AG20443 (cell line): Measurements from ENCODE around the gene TAF9B.
A peak's percentile ranks its signal among the peaks of the same experiment; 100 is the strongest.
"Not testable (repeated sequence)": the region's sequence is repeated elsewhere in the genome, so short reads cannot be mapped to it uniquely, and the experiment has no call there.

Experiments
- DNase-seq: peaks from one replicate; pipeline ENCODE4 v3.0.0; 2012; ENCODE audit warnings: low spot score, mixed read lengths

The TAF9B gene, protein sequence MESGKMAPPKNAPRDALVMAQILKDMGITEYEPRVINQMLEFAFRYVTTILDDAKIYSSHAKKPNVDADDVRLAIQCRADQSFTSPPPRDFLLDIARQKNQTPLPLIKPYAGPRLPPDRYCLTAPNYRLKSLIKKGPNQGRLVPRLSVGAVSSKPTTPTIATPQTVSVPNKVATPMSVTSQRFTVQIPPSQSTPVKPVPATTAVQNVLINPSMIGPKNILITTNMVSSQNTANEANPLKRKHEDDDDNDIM

DNA sequence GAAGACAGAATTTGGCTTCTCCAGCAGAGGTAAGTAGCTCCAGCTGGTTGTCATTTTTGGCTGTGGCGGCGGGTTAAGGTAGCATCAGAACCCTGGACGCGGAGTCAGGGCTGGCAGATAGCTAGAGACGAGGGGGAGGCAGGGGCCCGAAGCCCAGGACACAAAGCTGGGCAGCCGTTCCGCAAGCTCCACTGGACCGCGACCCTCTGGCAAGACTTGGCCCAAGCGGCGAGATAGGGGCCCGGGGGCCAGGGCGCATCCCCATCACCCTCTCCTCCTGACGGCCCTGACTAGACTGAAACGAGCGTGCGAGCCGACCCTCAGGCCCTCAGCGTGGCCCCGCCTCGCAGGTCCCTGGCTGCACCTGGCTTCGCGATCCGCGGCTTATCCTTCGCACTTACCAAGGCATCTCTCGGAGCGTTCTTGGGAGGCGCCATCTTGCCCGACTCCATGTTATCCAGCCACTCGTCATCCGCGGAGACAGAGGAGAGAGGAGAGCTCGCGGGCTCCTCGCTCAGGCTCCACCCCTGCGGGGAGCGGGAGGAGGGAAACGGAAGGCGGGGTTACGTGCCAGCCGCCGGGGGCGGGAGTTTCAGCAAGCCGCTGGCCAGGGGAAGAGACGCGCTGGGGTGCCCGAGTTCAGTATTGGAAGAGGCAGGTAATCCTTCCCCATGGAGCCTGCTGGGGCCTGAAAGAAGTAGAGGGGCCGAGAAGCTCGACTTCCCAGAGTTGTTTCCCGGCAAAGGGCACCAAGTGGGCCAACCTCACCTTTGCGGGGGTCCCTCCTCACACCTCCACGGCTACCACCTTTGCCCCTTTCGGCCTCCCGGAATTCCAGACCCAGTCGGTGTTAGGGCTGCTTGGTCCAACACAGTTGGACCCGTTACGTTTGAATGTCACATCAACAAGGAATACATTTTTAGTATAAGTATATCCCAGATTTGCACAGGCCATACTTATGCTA, at the start of gene TAF9B:
TAF9B (minus strand) TSS at position 491 of the 964 bp plus-strand sequence; CDS start at position 452, 39 bp downstream.
- DNase-seq: peak; percentile 94

DNA sequence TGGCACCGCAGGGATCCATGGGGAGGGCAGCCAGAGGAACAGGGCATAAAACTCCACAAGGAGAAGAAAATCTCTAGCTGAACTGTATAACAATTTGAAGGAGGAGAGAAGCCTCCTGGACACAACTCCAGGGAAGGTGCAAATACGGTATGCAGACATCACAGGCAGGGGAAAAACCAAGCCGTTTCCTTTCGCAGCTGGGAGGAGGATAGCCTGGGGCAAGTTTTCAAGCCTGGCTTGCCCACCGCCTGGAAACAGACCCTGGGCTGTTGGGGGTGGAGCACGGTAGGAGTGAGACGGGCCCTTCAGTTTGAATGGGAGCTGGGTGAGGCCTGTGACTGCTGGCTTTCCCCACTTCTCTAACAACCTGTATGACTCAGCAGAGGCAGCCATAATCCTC, 43.4 kb upstream of the TAF9B start:
- DNase-seq: no peak

DNA sequence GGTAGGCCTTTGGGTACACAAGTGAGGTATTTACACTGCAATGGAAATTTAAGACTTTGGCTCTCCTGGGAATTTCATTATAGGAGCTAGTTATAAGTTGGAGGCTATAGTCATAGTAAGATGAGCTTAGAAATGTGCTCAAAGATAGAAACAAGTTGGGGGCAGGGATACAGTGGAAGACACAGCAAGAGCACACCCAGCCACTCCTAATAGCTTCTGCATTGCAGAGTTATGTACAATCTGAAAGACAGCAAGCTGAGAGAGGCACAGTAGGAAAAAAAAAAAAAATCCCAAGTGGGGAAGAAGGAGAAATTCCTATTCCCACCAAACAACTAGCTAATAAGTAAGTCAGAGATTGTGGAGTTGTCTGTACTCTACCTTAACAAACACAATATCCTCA, 41.9 kb upstream of the TAF9B start:
- no peak for DNase-seq

DNA sequence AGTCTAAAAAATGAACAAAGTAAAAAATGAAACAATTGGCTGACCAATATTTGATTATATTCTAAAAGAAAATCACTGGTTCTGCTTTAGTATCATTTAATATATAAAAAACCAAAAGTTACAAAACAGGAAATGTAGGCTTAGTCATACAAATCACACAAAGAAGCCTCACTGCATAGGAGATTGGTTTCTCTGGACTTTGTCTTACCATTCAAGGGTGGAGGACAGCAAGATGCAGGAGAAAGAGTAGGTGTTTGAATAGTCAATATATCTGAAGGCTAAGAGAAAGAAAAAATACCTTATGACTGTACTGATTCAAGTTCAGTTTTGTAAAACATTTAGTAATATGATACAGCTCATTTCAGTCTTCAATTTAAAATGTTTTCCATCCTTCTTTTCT, 28.6 kb upstream of the TAF9B start:
- no peak for DNase-seq

DNA sequence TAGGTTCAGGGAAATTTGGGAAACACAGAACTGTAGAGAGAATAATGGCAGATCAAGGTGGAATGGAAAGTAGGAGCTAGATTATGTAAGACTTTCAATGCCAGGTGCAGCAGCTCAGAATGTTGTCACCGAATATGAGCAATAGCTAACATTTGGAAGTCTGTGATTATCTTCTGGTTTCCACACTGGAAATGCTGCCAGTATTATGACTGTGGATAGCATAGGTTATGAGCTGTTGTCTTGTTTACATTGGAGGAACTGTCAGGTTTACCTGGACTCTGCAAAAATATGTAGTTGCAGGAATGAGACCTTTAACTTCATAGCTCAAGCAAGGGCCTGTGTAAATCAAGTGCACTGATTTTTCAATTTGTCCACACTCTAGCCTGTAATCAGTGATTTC, 26.0 kb upstream of the TAF9B start:
- DNase-seq: no peak

DNA sequence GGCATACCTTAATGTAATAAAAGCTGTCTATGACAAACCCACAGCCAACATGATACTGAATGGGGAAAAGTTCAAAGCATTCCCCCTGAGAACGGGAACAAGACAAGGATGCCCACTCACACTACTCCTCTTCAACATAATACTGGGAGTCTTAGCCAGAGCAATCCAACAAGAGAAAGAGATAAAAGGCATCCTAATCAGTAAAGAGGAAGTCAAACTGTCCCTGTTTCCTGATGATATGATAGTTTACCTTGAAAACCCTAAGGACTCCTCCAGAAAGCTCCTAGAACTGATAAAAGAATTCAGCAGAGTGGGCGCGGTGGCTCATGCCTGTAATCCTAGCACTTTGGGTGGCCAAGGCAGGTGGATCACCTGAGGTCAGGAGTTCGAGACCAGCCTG, 23.7 kb upstream of the TAF9B start:
- not testable (repeated sequence) for DNase-seq

DNA sequence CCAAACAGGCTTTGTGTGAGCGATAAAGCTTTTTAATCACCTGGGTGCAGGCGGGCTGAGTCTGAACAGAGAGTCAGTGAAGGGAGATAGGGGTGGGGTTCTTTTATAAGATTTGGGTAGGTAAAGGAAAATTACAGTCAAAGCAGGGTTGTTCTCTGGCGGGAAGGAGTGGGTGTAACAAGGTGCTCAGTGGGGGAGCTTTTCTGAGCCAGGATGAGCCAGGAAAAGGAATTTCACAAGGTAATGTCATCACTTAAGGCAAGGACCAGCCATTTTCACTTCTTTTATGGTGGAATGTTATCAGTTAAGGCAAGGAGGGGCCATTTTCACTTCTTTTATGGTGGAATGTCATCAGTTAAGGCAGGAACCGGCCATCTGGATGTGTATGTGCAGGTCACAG, 21.3 kb upstream of the TAF9B start:
- not testable (repeated sequence) for DNase-seq

DNA sequence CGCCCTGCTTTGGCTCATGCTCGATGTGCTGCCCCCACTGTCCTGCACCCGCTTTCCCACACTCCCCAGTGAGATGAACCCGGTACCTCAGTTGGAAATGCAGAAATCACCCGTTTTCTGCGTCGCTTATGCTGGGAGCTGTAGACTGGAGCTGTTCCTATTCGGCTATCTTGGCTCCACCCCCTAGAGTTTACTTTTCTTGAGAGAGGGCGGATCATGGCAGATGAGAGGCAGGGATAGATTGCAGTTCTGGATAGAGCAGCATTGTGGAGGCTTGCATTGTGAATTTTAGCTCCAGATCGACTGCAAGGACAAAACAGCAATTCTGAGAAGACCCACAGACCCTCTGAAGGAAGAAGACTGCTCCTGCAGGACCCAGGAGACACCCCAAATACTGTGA, 18.4 kb upstream of the TAF9B start:
- not testable (repeated sequence) for DNase-seq

DNA sequence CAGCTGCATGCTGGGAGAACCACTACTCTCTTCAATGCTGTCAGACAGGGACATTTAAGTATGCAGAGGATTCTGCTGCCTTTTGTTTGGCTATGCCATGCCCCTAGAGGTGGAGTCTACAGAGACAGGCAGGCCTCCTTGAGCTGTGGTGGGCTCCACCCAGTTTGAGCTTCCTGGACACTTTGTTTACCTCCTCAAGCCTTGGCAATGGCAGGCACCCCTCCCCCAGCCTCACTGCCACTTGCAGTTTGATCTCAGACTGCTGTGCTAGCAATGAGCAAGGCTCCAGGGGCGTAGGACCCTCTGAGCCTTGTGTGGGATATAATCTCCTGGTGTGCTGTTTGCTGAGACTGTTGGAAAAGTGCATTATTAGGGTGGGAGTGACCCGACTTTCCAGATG, 17.9 kb upstream of the TAF9B start:
- not testable (repeated sequence) for DNase-seq

DNA sequence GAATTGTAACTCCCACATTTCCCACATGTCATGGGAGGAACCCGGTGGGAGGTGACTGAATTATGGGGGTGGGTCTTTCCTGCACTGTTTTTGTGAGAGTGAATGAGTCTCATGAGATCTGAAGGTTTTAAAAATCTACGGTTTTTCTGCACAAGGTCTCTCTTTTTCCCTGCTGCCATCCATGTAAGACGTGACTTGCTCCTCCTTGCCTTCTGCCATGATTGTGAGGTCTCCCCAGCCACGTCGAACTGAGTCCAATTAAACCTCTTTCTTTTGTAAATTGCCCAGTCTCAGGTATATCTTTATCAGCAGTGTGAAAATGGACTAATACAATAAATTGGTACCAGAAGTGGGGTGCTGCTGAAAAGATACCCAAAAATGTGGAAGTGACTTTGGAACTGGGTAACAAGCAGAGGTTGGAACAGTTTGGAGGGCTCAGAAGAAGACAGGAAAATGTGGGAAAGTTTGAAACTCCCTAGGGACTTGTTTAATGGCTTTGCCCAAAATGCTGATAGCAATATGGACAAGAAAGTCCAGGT, 7.6 kb upstream of the TAF9B start:
- not testable (repeated sequence) for DNase-seq

DNA sequence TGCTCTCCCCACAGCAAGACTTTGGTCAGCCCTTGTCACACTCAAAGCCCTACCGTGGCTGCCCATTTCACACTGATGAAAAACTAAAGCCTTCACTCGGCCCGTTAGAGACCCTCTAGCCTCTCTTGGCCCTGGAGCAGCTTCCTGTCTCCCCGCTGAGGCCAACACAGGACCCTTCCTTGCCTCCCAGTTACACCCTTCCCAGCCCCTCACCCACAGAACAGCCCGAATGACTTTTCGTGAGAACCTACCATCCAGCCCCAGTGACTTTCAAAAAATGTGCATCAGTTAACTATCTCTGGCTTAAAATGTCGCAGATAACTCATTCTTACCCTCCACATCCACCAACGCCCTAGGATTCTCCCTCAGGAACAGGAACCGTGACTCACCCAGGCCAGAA, 756 bp upstream of the TAF9B start:
- DNase-seq: no peak

DNA sequence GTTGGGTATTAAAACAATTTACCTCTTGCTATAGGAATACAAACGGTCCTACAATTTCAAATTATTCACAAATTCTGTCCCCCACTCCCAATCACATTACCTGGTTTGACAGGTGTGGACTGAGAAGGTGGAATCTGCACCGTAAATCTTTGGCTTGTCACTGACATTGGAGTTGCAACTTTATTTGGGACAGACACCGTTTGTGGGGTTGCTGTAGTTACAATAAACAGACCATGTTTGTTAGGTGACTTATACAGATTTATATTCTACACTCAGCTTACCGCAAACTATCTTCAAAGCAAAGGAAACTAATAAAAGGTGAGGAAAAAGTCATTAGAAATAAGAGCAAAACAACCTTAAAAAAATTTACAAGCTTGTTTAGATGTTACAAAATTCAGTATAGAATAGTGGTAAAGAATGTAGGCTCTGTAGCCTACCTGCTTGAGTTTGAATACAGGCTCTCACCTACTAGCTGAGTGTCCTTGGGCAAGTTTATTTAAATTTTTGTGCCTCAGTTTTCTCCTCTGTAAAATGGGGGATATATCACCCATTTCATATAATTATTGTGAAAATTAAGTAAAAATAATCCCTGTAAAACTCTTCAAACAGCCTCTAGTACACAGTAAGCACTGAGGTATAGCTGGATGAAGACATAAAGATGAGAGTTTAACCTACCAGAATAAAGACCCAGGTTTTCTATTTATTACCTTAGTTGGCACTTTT, 6.1 kb downstream of the TAF9B start:
- DNase-seq: no peak

DNA sequence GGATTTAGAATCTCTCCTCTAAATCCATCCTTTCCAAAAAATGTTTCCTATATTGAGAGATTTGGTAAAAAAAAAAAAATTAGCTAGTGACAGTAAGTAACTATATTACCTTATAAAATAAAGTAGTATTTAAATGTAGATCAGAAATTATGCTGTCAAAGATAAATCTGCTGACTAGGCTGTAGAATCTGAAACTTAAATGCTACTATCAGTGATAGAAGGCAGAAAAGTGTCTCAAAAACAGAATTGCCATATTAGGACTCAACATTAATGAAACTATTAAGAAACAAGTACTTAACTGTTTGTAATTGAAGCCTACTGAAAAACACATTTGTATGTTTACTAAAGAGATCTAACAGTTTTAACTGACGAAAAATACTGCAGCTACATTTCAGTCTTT, 8.3 kb downstream of the TAF9B start:
- DNase-seq: no peak

DNA sequence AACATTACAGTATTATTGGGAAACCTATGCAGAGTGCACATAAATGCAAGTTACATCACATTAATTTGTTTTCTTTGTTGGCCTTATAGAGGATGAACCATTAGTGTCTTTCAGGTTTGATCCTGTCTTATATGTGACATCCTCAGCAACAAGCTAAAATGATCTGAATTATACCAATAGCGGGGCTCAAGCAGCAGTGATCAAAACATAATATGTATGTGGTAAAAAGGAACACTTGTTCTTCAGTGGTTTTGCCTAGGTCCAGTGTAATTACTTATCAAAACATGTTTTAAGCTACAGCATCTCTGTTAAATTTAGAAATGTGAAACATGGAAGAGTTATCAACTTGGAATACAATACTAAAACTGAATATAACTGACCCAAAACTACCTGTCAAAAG, 9.1 kb downstream of the TAF9B start:
- no peak for DNase-seq

DNA sequence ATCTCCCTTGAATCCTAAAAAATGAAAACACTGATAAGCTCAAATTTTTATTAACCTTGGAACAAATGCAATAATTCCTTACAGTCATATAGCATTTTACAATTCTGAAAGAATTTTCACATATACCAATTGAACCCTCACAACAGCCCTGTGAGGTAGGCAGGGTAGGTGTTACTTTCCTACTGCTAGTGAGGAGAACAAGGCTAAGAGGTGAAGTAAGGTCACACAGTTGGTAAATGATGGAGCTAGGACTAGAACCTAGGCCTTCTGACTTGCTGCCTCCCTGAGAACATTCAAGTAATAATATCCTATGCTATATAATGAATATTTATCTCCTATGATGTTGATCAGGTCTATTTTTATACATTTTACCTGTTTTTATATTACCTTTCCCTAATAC, 9.7 kb downstream of the TAF9B start:
- DNase-seq: no peak

DNA sequence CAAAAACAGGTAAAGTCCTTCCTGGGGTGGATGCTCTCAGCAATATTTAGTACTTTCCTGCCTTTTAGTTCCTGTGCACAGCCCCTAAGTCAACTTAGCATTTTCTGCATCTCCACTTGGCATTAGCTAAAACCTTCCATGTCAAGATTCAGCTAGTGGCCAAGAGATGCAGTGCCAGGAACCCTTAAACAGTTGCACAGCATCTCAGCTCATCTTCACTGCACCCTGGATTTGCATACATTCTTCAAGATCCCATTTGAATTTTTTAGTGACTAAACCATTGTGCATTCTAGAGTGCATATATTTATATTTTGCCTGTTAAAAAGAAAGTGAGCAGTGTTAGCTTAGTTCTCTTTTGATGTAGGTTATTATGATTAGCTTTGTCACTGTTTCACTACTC, 13.7 kb downstream of the TAF9B start:
- not testable (repeated sequence) for DNase-seq

DNA sequence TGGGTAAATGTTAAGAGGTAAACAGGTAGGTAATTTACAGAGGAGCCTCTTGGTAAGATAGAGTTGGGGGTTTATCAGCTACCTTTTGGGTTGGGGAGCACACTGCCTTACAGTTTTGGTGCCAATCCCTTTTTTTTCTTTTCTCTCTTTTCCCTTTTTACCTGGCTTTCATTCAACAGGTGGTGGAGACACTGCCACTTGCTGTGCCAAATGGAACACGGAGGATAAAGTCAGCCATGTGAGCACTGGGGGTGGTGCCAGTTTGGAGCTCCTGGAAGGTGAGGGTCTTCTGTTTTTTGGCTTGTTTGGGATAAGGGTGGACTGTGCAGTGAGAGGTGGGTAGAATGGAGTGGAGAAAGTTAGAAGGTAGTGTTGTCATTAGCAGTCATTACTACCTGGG, 14.3 kb downstream of the TAF9B start:
- DNase-seq: no peak

DNA sequence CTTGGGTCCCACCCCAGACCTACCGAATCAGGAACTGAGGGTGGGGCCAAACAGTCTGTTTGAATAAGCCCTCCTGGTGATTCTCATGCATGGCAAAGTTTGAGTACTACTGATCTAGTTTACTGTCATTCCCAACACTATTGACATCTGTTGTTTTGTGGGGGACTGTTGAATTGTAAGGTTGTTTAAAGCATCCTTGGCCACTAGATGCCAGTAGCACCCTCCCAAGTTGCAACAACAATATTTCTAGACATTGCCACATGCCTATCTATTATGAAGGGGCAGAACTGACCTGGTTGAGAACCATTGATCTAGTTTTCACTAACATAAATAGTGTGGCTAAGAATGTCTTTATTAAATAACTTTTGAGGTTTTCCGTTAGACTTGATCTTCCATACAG, 15.1 kb downstream of the TAF9B start:
- DNase-seq: no peak

DNA sequence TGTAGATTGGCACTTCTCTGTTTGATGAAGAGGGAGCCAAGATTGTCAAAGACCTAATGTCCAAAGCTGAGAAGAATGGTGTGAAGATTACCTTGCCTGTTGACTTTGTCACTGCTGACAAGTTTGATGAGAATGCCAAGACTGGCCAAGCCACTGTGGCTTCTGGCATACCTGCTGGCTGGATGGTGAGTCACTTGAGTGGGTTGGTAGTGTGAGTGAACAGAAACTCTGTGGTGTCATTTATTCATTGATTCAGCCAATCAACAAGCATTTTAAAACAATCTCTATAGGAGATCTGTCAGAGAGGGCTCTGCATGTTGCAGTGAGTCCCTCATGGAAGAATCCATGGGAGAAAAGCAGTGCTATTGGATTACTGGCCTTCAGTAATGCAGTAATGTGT, 16.3 kb downstream of the TAF9B start:
- no peak for DNase-seq

DNA sequence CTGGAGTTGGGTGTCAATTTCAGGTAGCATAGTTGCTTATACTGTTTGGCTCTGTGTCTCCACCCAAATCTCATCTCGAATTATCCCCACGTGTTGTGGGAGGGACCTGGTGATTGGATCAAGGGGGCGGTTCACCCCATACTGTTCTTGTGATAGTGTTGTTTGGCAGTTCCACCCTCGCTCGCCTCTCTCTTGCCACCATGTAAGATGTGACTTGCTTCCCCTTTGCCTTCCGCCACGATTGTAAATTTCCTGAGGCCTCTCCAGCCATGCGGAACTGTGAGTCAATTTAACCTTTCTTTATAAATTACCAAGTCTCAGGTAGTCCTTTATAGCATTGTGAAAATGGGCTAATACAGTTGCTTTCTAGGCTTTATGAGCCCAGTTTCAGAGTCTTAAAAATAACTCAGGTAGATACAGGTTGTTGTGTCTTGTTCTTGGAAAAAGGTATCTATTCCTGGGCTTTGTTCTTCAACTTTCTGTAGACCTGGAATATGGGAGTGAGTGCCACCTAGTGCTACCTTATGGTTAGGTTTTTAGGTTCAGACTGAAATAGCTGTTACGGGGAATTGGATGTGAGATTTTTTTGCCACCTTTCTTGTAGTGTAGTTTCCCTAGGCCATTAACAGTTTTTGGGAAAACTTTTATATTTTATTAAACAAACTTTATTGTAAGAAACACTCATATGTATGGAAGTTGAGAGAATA, 19.8 kb downstream of the TAF9B start:
- no peak for DNase-seq

DNA sequence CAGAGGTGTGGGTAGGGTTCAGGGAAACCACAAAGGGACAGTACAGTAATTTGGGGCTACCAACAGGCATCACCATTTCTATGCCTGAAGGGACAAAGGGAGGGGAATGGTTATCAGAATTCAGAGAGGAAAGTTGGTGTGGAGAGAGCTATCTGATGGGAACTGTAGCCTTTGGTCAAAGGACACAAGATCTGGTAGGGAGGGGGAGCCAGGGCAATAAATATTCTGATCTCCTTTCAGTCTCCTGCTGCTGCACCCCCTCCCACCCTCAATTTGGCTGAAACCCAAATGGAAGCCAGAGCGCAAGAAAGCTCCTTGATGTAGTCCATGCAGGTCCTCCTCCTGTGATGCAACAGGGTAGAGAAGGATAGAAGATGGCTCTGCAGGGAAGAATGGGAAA, 20.8 kb downstream of the TAF9B start:
- DNase-seq: no peak

DNA sequence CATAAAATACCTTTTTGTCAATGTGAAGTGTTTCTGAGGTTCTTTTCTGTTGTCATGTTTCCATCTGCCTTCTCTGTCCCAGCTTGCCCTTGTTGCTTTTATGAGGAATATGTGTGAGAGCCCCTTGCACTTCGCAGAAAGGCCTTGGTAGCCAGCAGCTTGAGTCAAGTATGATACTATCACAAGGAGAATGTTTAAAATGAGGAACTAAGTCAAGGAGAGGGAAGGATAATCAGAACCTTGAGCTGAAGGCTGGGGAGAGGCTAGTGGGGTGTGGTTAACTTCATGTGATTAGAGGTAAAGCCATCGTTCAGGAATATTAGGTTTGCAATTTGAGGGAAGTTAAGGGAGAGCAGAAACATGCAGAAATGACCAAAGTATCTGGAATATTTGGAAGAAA, 22.7 kb downstream of the TAF9B start:
- no peak for DNase-seq
